ENCODE results near the gene CYP26A1.

CYP26A1 gene, protein sequence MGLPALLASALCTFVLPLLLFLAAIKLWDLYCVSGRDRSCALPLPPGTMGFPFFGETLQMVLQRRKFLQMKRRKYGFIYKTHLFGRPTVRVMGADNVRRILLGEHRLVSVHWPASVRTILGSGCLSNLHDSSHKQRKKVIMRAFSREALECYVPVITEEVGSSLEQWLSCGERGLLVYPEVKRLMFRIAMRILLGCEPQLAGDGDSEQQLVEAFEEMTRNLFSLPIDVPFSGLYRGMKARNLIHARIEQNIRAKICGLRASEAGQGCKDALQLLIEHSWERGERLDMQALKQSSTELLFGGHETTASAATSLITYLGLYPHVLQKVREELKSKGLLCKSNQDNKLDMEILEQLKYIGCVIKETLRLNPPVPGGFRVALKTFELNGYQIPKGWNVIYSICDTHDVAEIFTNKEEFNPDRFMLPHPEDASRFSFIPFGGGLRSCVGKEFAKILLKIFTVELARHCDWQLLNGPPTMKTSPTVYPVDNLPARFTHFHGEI

DNA sequence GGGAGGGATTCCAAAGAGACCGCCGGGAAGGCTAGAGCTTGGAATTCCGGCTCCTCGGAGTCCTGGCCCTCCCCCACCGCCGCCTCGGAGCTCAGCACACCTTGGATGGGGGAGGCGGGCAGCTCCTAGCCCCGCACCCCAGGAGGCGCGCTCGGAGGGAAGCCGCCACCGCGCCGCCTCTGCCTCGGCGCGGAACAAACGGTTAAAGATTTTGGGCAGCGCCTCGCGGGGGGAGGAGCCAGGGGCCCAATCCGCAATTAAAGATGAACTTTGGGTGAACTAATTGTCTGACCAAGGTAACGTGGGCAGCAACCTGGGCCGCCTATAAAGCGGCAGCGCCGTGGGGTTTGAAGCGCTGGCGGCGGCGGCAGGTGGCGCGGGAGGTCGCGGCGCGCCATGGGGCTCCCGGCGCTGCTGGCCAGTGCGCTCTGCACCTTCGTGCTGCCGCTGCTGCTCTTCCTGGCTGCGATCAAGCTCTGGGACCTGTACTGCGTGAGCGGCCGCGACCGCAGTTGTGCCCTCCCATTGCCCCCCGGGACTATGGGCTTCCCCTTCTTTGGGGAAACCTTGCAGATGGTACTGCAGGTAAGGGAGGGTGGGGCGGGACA, at the start of gene CYP26A1:
TSS of gene CYP26A1 (plus strand) at position 355 of the 608 bp plus-strand sequence. CDS start at position 397, 42 bp downstream.
- peak in 1 of 3 donors; percentile 26 for DNase-seq

DNA sequence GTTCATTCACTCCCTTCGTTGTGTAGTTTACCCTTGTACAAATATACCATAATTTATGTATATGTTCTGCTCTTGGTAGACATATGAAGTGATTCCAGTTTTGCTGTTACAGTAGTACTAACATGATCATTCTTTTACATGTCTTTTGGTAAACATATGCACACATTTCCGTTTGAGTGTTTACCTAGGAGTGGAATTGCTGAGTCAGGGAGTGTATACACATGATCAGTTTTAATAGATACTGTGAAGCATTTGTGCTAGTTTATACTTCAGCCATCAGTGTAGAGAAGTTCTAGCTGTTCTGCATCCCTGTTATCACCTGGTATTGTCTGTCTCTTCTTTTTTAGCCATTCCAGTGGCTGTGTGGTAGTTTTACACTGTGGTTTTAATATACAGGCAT, 47.6 kb upstream of the CYP26A1 start:
- DNase-seq, result no peak

DNA sequence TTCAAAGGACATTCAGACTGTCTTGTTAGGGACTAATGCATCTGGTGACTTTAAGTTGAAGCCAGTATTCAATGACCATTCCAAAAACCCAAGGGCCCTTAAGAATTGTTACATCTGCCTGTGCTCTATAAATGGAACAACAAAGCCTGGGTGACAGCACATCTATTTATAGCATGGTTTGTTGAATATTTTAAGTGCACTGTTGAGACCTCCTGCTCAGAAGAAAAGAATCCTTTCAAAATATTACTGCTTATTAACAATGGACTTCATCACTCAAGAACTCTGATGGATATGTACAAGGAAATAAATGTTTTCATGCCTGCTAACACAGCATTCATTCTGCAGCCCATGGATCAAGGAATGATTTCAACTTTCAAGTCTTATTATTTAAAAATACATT, 46.2 kb upstream of the CYP26A1 start:
- DNase-seq, result no peak

DNA sequence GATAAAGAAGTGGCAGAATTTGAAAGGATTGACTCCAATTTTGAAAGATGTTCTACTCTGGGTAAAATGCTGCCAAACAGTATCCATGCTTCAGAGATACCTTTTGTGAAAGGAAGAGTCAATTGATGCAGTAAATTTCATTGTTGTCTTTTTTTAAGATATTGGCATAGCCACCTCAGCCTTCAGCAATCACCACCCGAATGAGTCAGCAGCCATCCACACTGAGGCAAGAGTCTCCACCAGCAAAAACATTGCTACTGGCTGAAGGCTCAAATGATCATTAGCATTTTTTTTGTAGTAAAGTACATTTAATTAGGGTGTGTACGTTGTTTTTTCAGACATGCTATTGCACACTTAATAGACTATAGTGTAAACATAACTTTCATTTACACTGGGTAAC, 44.8 kb upstream of the CYP26A1 start:
- no peak for DNase-seq

DNA sequence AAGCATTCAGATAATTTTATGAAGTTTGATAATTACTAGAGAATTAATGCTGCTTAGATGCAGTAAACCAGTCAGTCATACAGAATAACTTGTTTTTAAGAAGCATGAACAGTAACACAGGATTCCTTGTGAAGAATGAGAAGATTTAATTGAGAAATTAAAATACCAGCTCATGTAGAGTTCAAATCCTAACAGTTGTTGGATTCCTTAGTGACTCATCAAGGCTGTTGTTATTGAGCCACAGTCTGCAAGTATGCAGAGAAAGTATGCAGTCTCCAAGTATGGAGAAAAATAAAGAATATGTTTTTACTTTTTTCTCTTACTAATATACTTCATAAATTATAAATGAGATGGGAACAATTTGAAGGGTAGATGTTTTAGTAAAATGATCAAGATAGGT, 43.3 kb upstream of the CYP26A1 start:
- no peak for DNase-seq

DNA sequence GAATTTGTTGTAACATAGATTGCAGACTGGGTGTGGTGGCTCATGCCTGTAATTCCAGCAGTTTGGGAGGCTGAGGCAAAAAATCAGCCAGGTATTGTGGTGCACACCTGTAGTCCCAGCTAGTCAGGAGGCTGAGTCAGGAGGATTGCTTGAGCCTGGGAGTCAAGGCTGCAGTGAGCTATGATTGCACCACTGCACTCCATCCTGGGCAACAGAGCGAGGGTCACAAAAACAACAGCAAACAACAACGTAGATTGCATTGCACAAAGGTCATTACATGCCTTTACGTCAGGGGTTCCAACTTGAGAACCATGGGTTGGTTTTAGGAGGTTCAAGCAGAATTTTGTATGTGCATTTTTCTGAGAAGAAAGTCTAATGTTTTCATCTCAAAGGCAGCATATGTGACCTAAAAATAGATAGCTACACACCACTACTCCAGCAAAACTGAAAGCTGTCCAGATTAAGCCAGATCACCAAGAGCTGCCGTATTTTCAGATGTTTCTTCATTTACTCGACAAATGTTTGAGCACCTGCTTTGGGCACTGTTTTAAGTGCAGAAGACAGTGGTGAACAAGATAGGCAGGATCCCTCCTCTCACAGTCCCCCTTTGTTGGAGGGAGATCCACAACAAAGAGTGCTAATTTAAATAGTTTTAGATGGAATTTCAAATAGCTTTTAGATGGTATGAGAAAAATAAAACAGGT, 41.4 kb upstream of the CYP26A1 start:
- no peak for DNase-seq

DNA sequence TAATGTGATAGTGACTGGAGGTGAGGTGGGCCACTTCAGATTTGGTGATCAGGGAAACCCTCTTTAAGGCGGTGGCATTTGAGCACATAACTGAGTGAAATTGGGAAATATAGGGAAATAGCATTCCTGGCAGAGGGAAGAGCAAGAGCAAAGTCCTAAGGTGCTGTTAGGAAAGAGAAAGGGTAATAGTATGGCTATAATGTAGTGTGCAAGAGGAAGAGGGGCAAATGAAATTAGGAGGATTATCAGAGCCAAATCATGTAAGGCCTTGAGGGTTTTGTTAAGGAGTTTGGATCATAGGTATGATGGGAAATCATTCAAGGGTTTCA, 40.9 kb upstream of the CYP26A1 start:
- no peak for DNase-seq

DNA sequence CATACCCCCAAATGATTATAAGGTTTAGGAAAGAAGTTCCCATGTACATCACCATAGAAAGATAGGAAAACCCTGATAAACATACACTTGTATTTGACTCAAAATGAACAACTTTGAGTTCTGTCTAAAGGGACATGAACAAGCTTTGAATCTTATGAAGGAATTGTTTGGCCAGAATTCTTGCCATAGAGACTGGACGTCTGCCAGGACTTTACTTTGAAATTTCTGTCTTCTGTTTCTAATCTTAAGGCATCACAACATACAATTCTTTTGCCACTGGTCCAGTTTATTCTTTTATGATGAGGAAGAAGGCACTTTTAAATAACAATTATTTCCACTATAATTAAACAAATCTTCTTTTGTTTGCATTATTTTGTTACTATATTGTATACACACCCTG, 39.3 kb upstream of the CYP26A1 start:
- no peak for DNase-seq

DNA sequence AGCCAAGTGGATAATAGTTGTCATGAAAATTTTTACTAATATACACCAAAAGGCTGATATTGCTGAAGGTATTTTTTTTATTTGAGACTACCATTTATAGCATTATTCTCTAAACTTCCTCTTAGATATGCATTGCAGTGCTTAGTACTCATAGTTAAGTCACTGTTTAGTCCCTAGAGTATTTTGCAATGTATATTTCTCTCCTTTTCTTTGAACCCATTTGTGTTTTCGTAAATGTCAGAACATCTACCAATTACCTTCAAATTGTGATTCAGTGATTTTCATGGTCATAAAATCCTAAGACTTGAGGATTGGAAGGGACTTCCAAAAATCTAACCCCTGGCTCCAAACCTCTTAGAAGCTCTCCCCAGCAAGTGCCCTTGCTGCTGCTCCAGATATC, 34.6 kb upstream of the CYP26A1 start:
- DNase-seq, result no peak

DNA sequence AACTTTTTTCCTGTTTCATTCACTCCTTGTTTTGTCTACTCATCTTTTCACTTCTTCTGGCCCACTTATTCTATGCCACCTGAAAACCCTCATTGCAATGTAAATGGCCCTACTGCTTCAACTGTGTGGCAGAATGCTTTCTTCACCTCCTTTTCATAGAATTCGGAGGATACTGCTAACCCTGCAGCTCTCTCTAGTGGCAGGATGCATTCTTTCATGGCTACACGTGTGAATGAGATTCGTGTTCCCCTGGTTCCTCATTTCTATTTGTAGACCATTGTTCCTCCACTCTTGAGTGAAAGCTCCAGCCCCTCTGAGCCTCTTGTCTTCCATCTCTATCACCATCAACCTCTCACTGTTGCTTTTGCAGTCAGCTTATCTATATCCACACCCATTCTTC, 34.0 kb upstream of the CYP26A1 start:
- peak; percentile 15 to 34 (median 26) for DNase-seq

DNA sequence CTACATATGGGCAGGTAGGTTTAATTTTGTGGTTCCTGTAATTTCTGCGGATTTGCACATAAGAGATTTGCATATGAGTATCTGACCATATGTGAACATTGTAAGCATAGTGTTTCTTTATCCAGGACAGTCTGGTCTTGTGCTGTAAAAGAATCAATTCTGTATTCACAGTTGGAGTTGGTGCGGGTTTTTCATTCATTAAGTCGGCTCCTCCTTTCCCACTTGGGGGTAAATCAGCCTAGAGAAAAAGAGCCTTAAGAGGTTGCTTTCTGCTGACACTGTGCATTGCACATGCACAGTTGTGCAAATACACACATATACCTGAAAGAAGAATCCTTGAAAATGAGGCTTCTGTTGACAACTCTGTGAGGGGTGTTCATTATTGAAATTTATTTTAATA, 19.2 kb upstream of the CYP26A1 start:
- no peak for DNase-seq

DNA sequence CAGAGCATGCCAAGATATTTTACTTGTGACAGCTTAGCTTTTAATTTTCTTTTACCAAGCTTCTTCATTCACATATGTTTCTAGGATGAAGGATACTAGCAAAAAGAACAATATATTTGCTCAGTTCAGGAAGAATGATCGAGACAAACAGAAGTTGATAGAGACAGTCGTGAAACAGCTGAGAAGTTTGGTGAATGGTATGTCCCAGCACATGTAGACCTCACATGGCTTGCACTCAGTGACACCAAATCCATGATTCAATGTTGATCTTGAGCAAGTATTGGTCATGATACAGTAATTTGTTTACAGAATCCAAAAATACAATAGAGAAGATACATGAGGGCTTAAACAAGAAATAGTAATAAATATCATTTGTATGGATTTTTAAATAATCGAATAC, 15.6 kb upstream of the CYP26A1 start:
- no peak for DNase-seq

DNA sequence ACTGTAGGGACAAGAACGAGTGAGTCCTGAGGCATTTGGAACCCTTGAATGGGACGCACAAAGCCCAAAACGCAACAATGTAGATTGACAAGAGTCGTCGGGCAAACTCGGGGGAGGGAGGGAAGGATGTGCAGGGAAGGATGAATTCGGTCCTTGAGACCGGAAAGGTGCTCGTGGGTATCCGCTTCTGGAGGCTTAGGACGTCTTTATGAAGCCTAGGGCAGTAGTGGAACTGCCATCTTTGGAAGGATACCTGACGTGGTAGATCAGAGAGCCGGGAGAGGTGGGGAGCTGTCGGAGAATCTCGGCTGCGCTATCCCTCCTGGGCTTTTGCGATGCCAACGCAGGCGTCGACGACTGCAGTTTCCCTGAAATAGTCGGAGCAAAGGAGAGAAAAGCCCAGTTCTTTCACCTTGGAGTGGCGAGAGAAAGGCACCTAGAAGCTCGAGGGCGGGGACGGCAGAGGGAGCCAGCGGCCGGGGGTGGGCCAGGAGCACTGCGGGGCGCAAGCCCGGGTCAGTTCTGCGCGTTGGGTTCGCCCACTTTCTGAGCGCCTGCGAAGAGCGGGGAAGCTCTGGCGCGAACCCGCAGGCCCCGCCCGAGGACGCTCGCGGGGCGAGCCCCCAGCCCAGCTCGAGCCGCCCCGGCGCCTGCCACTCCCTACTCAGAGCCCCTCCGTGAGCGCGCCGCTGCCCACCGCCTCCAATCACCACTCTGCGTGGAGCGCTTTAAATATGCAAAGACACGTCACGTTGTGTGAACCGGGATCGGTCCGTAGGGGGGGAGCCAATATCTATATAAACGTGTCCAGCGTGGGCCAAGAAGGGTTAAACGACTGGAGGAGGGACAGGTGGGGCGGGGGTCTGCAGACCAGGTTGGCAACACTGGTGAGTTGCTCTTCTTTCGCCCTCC, 13.5 kb upstream of the CYP26A1 start, which contains the start of gene CYP26C1:
TSS of gene CYP26C1 (plus strand) at position 824 of the 912 bp plus-strand sequence. CDS start 466 bp downstream, outside the sequence.
- no peak for DNase-seq

DNA sequence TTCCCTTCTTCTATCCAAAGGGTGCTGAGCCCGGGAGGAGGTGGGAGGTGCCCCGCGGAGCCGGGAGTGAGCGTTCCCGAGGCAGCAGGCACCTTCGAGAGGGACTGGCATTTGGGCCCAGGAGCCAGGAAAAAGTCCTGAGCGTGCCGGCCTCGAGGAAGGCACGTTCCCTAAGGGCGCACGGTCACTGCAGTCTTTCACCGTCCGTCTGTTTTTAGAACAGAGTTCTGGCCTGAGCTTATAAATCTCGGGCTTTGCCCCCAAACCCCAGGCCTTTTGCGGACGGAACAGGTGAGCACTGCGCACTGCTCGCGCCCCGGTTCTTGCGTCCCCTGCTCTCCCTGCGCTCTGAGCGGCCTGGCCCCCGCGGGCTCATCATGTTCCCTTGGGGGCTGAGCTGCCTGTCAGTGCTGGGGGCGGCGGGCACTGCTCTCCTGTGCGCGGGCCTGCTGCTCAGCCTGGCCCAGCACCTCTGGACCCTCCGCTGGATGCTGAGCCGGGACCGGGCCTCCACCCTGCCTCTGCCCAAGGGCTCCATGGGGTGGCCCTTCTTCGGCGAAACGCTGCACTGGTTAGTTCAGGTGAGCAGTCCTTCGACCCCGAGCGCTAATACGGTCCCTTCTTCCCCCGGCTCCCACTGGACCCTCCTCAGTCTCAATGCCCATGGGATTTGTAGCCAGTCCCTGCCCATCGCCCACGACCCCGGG, 12.7 kb upstream of the CYP26A1 start:
- no peak for DNase-seq

DNA sequence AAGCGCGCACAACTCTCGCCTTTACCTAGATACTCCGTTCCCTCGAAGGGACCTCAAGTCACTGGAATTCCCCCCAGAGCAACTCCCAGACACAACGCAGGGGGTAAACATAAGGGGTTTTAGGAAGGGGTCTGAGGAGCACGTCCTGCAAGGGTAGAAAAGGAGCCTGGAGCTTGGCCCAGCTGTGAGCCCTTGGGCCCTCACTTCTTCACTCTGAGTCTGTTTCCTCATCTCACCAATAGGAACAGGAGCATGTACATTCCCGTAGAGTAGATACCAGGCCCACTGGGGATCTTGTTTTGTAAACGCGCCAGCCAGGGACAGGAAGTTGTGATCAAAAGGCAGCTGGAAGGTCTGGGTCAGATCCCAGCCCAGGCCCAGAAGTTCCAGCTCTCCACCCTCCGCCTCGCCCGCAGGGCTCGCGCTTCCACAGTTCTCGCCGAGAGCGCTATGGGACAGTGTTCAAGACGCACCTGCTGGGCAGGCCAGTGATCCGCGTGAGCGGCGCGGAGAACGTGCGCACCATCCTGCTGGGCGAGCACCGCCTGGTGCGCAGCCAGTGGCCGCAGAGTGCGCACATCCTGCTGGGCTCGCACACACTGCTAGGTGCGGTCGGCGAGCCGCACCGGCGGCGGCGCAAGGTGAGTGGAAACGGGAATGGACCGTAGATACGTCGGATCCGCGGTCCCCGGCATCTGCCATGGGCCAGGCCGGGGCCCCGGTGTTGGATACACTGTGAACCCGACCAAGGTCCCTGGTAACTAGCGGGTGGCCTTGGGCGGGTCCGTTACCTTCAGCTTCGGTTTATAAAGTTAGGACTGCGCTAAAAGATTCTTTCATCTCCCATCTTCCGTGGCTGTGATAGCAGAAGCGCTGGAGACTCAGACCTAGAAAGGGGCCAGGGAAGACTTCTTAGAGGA, 11.8 kb upstream of the CYP26A1 start:
- peak in 2 of 3 donors; percentile 10 to 25 for DNase-seq

DNA sequence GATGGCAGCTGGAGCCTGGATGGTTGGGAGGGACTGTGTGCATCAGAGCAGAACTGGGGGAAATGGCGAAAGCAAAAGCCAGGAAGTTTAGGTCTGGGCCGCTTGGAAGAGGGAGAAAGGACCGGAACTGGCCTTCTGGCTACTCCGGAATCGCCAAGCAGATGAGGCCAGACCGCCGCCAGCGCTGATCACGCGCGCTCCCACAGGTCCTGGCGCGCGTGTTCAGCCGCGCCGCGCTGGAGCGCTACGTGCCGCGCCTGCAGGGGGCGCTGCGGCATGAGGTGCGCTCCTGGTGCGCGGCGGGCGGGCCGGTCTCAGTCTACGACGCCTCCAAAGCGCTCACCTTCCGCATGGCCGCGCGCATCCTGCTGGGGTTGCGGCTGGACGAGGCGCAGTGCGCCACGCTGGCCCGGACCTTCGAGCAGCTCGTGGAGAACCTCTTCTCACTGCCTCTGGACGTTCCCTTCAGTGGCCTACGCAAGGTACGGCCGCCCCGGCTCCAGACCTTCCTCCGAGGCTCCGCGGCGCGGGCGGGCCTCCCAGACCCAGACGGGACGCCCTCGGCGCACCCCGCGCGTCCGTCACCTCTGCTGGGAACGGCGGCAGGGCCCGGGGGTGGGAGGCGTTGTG, 11.1 kb upstream of the CYP26A1 start:
- DNase-seq, result peak; percentile 47 to 83 (median 48)

DNA sequence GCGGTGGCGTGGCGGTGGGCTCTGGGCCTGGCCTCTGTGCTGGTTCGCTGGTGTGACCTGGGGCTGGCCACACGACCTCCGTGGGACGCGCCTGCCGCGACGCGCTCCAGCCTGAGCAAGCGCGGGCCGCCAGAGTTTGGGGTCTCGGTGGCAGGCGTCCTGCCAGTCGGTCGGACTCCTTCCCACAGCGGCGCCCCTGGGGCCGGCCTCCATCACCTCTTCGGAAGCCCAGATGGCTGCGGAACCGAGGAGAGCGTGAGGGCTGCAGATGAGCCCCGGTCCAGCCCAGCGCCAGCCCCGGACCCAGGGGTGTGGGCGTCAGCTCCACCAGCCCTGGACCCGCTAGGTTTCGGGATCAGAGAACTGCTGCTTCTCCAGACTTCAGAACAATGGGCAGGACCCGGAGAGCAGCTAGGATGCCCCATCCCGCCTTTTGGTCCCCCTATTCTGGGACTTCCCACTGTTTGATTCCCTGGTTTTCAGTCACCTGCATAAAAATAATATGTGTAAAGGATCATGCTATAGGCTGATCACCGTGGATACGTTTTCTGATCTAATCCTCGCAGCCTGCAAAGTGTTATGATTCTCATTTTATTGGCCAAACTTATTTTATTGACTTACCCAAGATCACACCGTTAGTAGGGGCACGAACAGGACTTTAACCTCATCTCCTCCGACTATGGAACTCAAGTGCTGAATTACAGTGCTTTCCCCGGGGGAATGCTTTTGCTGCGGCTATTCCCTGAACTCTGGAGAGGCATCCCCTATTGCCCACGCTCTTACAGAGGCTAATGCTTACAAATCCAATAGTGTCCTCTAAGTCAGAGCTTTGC, 10.3 kb upstream of the CYP26A1 start:
- no peak for DNase-seq

DNA sequence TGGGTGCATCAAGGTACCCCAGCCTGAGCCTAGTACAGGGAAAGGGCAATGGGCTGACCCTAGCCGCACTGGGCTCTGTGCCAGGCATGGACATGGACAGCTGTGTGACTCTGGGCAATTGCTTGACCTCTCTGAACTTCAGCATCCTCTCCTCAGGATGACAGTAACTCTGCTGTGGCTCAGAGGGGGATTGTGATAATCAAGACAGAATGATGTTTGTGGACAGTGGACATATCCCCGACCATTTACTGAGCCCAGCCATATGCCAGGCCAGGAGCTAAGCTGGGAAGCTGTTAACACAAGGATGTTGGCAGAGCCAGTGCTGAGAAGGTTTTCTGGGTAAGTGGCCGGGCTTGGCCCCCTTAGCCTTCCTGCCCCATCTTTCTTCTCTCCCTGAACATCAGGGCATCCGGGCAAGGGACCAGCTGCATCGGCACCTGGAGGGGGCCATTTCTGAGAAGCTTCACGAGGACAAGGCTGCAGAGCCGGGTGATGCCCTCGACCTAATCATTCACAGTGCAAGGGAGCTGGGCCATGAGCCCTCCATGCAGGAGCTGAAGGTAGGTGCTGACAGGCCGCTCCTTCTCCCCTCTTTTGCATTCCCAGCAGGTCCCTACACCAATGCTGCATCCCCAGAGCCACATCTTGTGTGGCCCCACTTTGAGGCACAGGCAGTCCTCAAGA, 9.6 kb upstream of the CYP26A1 start:
- no peak for DNase-seq

Data from suppressor macrophage treated with lipopolysaccharide for 1 hour (primary cell).